GM18858 (cell line): Measurements from ENCODE around the gene ERICH6B.

Experiments
- ATAC-seq: cut with Tn5 transposase; IDR thresholded peaks from one replicate; pipeline ENCODE4 v1.9.1; 2021; ENCODE audit not compliant: unreplicated experiment

ERICH6B gene

DNA sequence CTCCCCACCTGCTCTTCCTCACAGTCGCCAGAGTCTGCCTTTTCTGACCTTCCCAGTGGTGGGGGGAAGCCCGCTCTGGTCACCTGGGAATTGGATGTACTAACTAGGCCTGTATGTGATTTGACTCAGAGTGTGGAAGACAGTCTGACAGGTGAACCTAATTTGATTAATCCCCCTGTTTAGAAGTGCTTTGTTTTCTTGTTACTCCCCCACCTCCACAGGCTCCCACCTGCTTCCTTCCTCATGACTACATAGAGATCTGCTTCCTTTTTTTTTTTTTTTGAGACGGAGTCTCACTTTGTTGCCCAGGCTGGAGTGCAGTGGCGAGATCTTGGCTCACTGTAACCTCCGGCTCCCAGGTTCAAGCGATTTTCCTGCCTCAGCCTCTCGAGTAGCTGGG, 106.8 kb downstream of the ERICH6B start:
- no peak for ATAC-seq

DNA sequence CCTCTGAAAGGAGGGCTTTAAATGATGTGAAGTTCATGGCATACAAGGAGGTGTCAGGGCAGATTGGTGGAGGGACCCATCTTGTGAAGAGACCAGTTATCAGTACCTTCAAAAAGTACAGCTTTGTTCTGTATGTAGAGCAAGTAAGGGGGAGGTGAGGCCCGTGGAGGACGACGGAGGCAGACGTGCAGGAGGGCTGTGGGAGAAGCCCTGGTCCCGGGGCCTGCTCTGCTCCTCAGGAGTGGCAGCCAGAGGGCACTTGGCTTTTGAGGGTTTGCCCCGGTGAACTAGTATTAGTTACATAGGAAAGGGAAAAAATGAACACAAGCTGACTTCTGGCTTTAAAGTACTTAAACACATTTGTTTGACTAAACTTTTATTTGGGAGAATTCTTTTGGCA, 108.7 kb downstream of the ERICH6B start:
- no peak for ATAC-seq

DNA sequence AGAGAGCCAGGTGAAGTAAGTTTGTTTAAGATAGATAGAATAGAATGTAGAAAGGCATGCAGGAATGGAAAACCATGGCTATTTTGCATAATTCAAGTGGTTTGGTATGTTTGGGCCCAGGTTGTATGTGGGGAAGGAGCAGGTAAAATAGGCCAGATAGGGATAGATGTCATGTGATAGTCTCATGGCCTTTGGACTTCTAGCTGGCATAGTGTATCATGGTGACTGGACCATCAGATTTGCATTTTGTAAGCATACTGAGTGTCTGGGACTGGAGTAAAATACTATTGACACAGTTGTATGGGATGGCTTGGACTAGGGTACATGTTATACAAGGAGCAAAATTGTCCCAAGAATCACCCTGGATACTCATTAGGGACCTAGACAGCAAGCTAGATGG, 111.9 kb downstream of the ERICH6B start:
- ATAC-seq = no peak

DNA sequence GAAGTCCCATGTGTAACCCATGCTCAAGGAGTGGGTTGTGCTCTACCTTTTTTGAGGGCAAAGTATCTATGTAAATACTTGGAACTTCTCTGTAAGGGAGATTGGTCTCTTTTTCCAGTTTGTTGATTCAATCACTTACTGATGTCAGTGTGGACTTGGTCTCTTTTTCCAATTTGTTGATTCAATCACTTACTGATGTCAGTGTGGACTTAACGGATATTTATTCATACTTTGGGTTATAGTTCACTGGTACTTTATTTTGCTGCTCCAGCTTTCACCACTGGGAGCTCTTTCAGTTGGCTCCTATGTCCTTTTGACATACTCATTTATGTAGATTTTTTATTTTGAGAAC, 114.4 kb downstream of the ERICH6B start:
- ATAC-seq = no peak

DNA sequence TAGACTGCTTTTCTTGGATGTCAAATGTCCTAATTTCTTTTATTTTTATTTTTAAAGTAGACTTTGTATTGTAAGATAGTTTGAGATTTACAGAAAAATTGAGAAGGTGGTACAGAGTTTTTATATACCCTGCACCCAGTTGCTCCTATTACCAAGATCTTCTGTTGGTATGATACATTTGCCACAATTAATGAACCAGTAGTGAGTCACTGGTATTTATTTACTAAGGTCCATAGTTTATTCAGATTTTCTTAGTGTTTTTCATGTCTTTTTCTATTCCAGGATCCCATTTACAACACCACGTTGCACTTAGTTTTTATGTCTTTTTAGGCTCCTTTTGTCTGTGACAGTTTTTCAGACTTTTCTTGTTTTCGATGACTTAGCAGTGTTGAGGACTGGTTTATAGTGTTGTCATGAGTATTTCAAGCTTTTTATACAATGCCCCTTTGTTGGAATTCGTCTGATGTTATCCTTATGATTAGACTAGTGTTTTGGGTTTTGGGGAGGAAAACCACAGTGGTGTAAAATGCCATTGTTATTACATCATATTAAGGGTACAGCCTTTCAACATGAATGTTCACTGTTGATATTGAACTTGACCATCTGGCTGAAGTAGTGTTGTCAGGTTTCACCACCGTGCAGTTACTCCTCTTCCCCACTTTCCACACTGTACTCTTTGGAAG, 114.9 kb downstream of the ERICH6B start:
- no peak for ATAC-seq

DNA sequence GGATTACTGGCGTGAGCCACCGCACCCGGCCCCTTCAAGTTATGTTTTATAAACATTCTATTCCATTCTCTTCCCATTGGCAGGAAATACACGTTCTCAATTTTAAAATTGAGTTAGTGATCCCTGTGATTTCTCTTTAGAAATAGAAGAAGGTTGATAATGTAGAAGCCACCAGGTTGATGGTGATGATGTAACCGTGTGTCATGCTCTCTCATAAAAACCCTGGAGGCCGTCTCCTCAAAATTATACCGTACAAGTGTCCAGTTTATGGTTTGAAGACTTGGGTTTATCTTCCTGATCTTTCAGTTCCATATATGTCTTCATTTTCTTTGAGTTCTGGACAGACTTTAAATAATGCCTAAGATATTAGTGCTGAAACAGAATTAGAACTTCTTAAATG, 118.6 kb downstream of the ERICH6B start:
- no peak for ATAC-seq

DNA sequence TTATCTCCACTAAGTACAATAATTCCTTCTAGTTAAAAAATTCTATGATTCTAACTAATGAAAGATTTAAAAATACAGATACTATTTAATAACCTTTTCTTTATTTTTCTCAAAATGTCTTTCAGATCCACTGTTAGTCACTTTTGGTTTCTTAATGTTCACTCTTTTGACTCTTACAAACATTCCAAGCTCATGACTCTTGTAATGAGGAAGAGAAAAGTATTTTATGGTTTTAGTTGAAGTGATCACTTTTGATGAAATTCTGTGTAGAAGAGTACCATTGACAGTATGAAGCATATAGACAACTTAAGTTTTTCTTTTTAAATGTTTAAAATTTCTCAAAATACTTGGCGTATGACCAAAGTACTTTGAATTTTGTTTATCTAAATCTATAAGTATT, 123.0 kb downstream of the ERICH6B start:
- ATAC-seq = no peak
